HepG2 (cell line): ENCODE measurements around the gene ZNF705A. TPM values are rescaled to one million over a fixed set of nuclear protein-coding genes. Genes with fewer than 3 reads are reported as not detected.
"Not testable (repeated sequence)": the region's sequence is repeated elsewhere in the genome, so short reads cannot be mapped to it uniquely, and the experiment has no call there.

Source experiments
- ATAC-seq: fragments of 200-7000 bp; cut with Tn5 transposase; 3 replicates; pipeline ENCODE4 v1.9.1; 2020; ENCODE audit warnings: mild to moderate bottlenecking, moderate library complexity
- BruUV-seq: library from RNA; stranded (reverse); fragments of 400-500 nt; replicated peaks from 2 replicates; lab custom pipeline; 2021; lab: Mats Ljungman, UMichigan
- CTCF ChIA-PET: fragments of 300-600 bp; formaldehyde crosslinking; extraction: SDS; loops from one replicate; lab custom pipeline; 2021; ENCODE audit warnings: low total read pairs, inconsistent platforms, low intra/inter-chr PET ratio; lab: Yijun Ruan, JAX
- POLR2A ChIA-PET: fragments of 350-600 bp; sonication (Branson Sonifier 250); formaldehyde crosslinking; loops from one replicate; lab custom pipeline; 2020; ENCODE audit warnings: antibody characterized with exemption, inconsistent platforms; lab: Yijun Ruan, JAX
- DNase-seq: peaks from one replicate; pipeline ENCODE4 v3.0.0-alpha.2; 2015; ENCODE audit warnings: low spot score
- FAIRE-seq: peaks from 3 replicates; lab custom pipeline; 2011; peaks lifted over from hg19 to GRCh38; lab: Jason Lieb, UNC
- H2AFZ ChIP-seq: one replicate; pipeline ENCODE4 v1.6.1; 2011; ENCODE audit warnings: low read length, inconsistent platforms
- H3K27ac ChIP-seq: fragments of 300-600 bp; 3 replicates; pipeline ENCODE4 v1.8.0; 2011; ENCODE audit warnings: mixed run types, mild to moderate bottlenecking, mixed read lengths, low read length, inconsistent platforms; ENCODE audit not compliant: insufficient read depth; ENCODE audit errors: extremely low read length
- H3K27me3 ChIP-seq, 2 experiments: fragments of 200-600 bp in 1 of 2; 2 replicates in 1 of 2; 3 replicates in 1 of 2; pipeline versions ENCODE4 v1.6.0 to v1.8.0; 2011; ENCODE audit warnings: low read length in 2 of 2, mild to moderate bottlenecking in 2 of 2, moderate library complexity in 2 of 2, inconsistent platforms in 1 of 2; ENCODE audit not compliant: insufficient read depth in 2 of 2, control insufficient read depth in 1 of 2
- H3K36me3 ChIP-seq, 2 experiments: fragments of 200-600 bp in 1 of 2; replicated peaks in 1 of 2; 2 replicates in 1 of 2; 3 replicates in 1 of 2; pipeline versions ENCODE4 v1.5.1 to v1.8.0; 2011; ENCODE audit warnings: low read length in 2 of 2, inconsistent platforms in 1 of 2; ENCODE audit not compliant: insufficient read depth in 2 of 2, control insufficient read depth in 1 of 2
- H3K4me1 ChIP-seq: 2 replicates; pipeline ENCODE4 v1.5.1; 2012; ENCODE audit warnings: low read length, inconsistent platforms; ENCODE audit not compliant: insufficient read depth
- H3K4me2 ChIP-seq: 2 replicates; pipeline ENCODE4 v1.6.0; 2011; ENCODE audit warnings: low read depth, low read length, inconsistent platforms
- H3K4me3 ChIP-seq, 3 experiments: fragments of 200-600 bp in 1 of 3; sonication (generic), shearing (Covaris generic) in 1 of 3; replicated peaks in 1 of 3; 2 replicates each; pipeline ENCODE4 v1.5.1; 2011 to 2016; ENCODE audit warnings: low read length in 3 of 3, inconsistent platforms in 2 of 3, low read depth in 2 of 3, mild to moderate bottlenecking in 2 of 3, control low read depth in 1 of 3, mixed read lengths in 1 of 3; ENCODE audit not compliant: insufficient read depth in 1 of 3
- H3K79me2 ChIP-seq: one replicate; pipeline ENCODE4 v1.6.1; 2011; ENCODE audit warnings: low read length, inconsistent platforms; ENCODE audit not compliant: insufficient read depth
- H3K9ac ChIP-seq: 2 replicates; pipeline ENCODE4 v1.6.0; 2011; ENCODE audit warnings: mild to moderate bottlenecking, low read depth, low read length, inconsistent platforms; ENCODE audit not compliant: insufficient read depth
- H3K9me3 ChIP-seq: 2 replicates; pipeline ENCODE4 v1.5.1; 2012; ENCODE audit warnings: mild to moderate bottlenecking, low read length
- H4K20me1 ChIP-seq: 2 replicates; pipeline ENCODE4 v1.6.0; 2011; ENCODE audit warnings: inconsistent platforms, mild to moderate bottlenecking, low read length, moderate library complexity; ENCODE audit not compliant: insufficient read depth
- CBX1 ChIP-seq: IDR thresholded peaks from one replicate; pipeline ENCODE4 v1.6.1; 2016; ENCODE audit warnings: antibody characterized with exemption, low read depth
- CENPX ChIP-seq: sonication (generic); formaldehyde crosslinking; IDR thresholded peaks from 2 replicates; pipeline ENCODE4 v1.9.0; 2021; ENCODE audit warnings: mild to moderate bottlenecking, missing genetic modification reagents, moderate library complexity
- GATAD1 ChIP-seq: IDR thresholded peaks from 2 replicates; pipeline ENCODE4 v1.6.1; 2016; ENCODE audit warnings: missing genetic modification reagents, missing compliant biosample characterization
- HDAC6 ChIP-seq: fragments of 200-600 bp; sonication (generic); IDR thresholded peaks from 2 replicates; pipeline ENCODE4 v1.7.0; 2017; ENCODE audit warnings: mild to moderate bottlenecking, antibody characterized with exemption, low read length, low read depth
- HMG20A ChIP-seq: IDR thresholded peaks from 2 replicates; pipeline ENCODE4 v1.6.1; 2016; ENCODE audit warnings: borderline replicate concordance
- HNRNPLL ChIP-seq: fragments of 200-400 bp; formaldehyde crosslinking; IDR thresholded peaks from 2 replicates; pipeline ENCODE4 v1.6.1; 2017; ENCODE audit warnings: mild to moderate bottlenecking, low read depth, low read length; ENCODE audit not compliant: poor library complexity, severe bottlenecking
- PAWR ChIP-seq: sonication (generic); formaldehyde crosslinking; IDR thresholded peaks from 2 replicates; pipeline ENCODE4 v1.4.0; 2020; ENCODE audit warnings: missing genetic modification reagents, mild to moderate bottlenecking, borderline replicate concordance
- SNAI1 ChIP-seq: sonication (generic); formaldehyde crosslinking; IDR thresholded peaks from 2 replicates; pipeline ENCODE4 v1.5.0; 2020; ENCODE audit warnings: mild to moderate bottlenecking, missing genetic modification reagents, borderline replicate concordance
- SRSF9 ChIP-seq: fragments of 200-400 bp; formaldehyde crosslinking; IDR thresholded peaks from 2 replicates; pipeline ENCODE4 v1.6.1; 2018; ENCODE audit warnings: borderline replicate concordance, mild to moderate bottlenecking, low read depth, low read length; ENCODE audit not compliant: insufficient read depth, poor library complexity, severe bottlenecking
- ZMYM3 ChIP-seq: sonication (generic); formaldehyde crosslinking; IDR thresholded peaks from 2 replicates; pipeline ENCODE4 v1.5.1; 2020; ENCODE audit warnings: mild to moderate bottlenecking, missing genetic modification reagents
- ZNF460 ChIP-seq: sonication (generic); formaldehyde crosslinking; IDR thresholded peaks from 2 replicates; pipeline ENCODE4 v1.5.1; 2020; ENCODE audit warnings: missing genetic modification reagents, mild to moderate bottlenecking, borderline replicate concordance
- ZNF782 ChIP-seq: sonication (generic); formaldehyde crosslinking; IDR thresholded peaks from 2 replicates; pipeline ENCODE4 v1.4.0; 2020; ENCODE audit warnings: missing genetic modification reagents, mild to moderate bottlenecking, borderline replicate concordance
- WGBS: methylation state at CpG from one replicate; pipeline ENCODE4 v1.1.6; 2017; ENCODE audit warnings: low lambda C conversion rate; 5-methylcytosine and 5-hydroxymethylcytosine counted together
- in situ Hi-C: cut with HindIII; loops from 2 replicates; pipeline ENCODE4 v1.10.0; 2017; ENCODE audit warnings: low pct_unique_long_range_greater_than_20kb; ENCODE audit not compliant: extremely low pct_ligation_motif_present
- intact Hi-C: fragments of 100-400 bp; cut with micrococcal nuclease; formaldehyde crosslinking; loops from one replicate; pipeline ENCODE4 v1.10.0; 2022; ENCODE audit not compliant: unreplicated experiment
- polyA plus RNA-seq, 8 experiments: library from polyadenylated mRNA; depleted of rRNA in 3 of 8; stranded (reverse) in 7 of 8; unstranded in 1 of 8; fragments of >200 nt; fragmentation: Illumina TruSeq in 4 of 8; extraction: Trizol in 4 of 8; gene quantifications; 2 replicates each; pipeline versions ENCODE4 v1.2.1 to v1.2.3, GENCODE V29; 2011 to 2016; ENCODE audit warnings: low read depth in 4 of 8, missing spikeins in 1 of 8, mixed read lengths in 1 of 8; ENCODE audit not compliant: insufficient read depth in 1 of 8
- total RNA-seq, 5 experiments: library from RNA; depleted of rRNA; stranded (reverse); fragments of >200 nt; fragmentation: Illumina TruSeq; extraction: Trizol; gene quantifications; 2 replicates each; pipeline ENCODE4 v1.2.3, GENCODE V29; 2016; ENCODE audit warnings: low read depth in 1 of 5
- TF ChIP-seq, protein P1 (sequence below): IDR thresholded peaks from 2 replicates; pipeline ENCODE4 v1.6.1; 2016; ENCODE audit warnings: missing compliant biosample characterization, missing genetic modification reagents, borderline replicate concordance

The ZNF705A gene
- total and polyA plus RNA-seq, 2 of the 13 experiments (the other 11 are each of a cell fraction or from before 2014, with no cell fraction given): not detected

DNA sequence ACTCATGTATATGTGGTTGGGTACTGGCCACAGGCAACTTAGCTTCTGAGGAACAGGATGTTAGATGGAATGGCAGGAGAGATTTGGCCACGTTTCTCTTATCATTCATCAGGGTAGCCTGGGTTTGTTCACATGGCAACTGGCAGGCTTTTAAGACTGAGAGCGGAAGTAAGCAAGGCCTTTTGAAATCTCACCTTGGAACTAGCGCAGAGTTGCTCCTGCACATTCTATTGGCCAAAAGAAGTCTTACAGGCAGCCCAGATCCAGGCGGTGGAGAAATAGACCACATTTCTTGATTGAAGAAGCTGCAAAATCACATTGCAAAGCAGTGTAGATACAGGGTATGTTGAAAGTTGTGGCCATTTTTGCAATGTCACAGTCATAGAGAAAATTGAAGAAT lies 29.7 kb upstream of the ZNF705A start:
- no peak overlapping the region for H3K27ac ChIP-seq
- no peak overlapping the region for H3K9ac ChIP-seq
- ATAC-seq (no peak), FAIRE-seq (no peak), DNase-seq (no peak)
- in situ Hi-C loops: no loop called here
- intact Hi-C loops: no loop called here
- no peaks in the 10 kb centered on the region for H3K4me1 ChIP-seq
- no peak overlapping the region for H3K4me2 ChIP-seq
- no peaks in the 10 kb centered on the region; a peak in 1 of 5 replicates for H3K27me3 ChIP-seq
- H2AFZ ChIP-seq: no peak overlapping the region
- WGBS: 75% methylated on average over 4 of the region's 4 CpGs
- ChIA-PET CTCF (no interaction called here), POLR2A (no interaction called here)
- no peak for TF ChIP-seq CBX1
- TF ChIP-seq ZNF782 (CRISPR knock-in tag): no peak
- no peak for TF ChIP-seq HMG20A (CRISPR knock-in tag)
- TF ChIP-seq SRSF9: no peak
- no peak for TF ChIP-seq GATAD1 (CRISPR knock-in tag)
- no peak for TF ChIP-seq HNRNPLL
- TF ChIP-seq, protein P1, sequence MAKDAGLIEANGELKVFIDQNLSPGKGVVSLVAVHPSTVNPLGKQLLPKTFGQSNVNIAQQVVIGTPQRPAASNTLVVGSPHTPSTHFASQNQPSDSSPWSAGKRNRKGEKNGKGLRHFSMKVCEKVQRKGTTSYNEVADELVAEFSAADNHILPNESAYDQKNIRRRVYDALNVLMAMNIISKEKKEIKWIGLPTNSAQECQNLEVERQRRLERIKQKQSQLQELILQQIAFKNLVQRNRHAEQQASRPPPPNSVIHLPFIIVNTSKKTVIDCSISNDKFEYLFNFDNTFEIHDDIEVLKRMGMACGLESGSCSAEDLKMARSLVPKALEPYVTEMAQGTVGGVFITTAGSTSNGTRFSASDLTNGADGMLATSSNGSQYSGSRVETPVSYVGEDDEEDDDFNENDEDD (CRISPR knock-in tag): no peak
- TF ChIP-seq SNAI1 (CRISPR knock-in tag): no peak
- TF ChIP-seq HDAC6: no peak
- no peak for TF ChIP-seq CENPX (CRISPR knock-in tag)
- no peak for TF ChIP-seq ZMYM3 (CRISPR knock-in tag)
- TF ChIP-seq PAWR (CRISPR knock-in tag): no peak
- no peak for TF ChIP-seq ZNF460 (CRISPR knock-in tag)
- no TSS peak for BruUV-seq
- H3K4me3 ChIP-seq: no peak overlapping the region
- no peaks in the 10 kb centered on the region for H3K79me2 ChIP-seq
- H3K9me3 ChIP-seq: no peaks in the 10 kb centered on the region
- H3K36me3 ChIP-seq: no peaks in the 10 kb centered on the region
- H4K20me1 ChIP-seq: no peaks in the 10 kb centered on the region

DNA sequence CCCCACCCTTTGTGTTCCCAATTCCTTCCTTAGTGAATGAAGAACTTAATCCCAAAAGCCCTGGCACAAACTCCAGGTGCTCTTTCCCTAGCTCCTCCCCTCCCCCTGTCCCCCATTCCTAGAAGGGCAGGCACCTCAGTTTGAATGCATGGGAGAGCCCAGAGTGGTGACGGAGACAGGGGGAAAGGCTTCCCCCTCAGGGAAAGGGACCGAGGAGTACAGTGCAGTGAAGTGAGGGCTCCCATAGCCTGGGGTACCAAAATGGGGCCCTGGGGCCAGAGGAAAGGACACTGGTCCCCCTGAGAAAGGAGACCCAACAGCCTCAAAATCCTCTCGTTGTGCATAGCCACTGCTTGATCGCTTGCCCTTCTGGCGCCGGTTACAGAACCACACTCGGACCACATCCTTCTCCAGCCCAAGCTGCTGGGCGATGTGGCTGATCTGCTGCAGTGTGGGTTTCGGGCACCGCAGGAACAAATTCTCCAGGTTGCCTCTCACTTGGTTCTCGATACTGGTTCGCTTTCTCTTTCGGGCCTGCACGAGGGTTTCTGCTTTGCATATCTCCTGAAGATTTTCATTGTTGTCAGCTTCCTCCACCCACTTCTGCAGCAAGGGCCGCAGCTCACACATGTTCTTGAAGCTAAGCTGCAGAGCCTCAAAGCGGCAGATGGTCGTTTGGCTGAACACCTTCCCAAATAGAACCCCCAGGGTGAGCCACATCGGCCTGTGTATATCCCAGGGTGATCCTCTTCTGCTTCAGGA lies 23.0 kb upstream of the ZNF705A start:
- H3K4me2 ChIP-seq, FAIRE-seq, H4K20me1 ChIP-seq, DNase-seq, H3K4me1 ChIP-seq, BruUV-seq, H3K9me3 ChIP-seq, H3K36me3 ChIP-seq, CTCF ChIA-PET, H3K27ac ChIP-seq, POLR2A ChIA-PET, ATAC-seq, H3K27me3 ChIP-seq, H3K79me2 ChIP-seq, in situ Hi-C loops, H3K9ac ChIP-seq, H3K4me3 ChIP-seq, intact Hi-C loops, H2AFZ ChIP-seq: not testable (repeated sequence)
- 74% methylated on average over 16 of the region's 18 CpGs for WGBS
